IPS DF 6.9 (cell line): Measurements from ENCODE around the gene HOXB5.

ENCODE experiments used
- DNase-seq: peaks from one replicate; pipeline ENCODE4 v3.0.0-alpha.2; 2013; ENCODE audit warnings: low read depth, low spot score
- H3K27ac ChIP-seq: one replicate; pipeline ENCODE4 v1.5.1; 2013; ENCODE audit warnings: low read length, control low read depth
- H3K27me3 ChIP-seq: 2 replicates; pipeline ENCODE4 v1.6.1; 2013; ENCODE audit warnings: mild to moderate bottlenecking, low read length; ENCODE audit not compliant: control insufficient read depth, insufficient read depth
- H3K36me3 ChIP-seq: 2 replicates; pipeline ENCODE4 v1.6.1; 2013; ENCODE audit warnings: low read length; ENCODE audit not compliant: control insufficient read depth, insufficient read depth
- H3K4me1 ChIP-seq: 2 replicates; pipeline ENCODE4 v1.6.1; 2013; ENCODE audit warnings: low read length; ENCODE audit not compliant: control insufficient read depth, insufficient read depth
- H3K4me3 ChIP-seq: 2 replicates; pipeline ENCODE4 v1.5.1; 2013; ENCODE audit warnings: mild to moderate bottlenecking, low read length
- H3K9me3 ChIP-seq: 2 replicates; pipeline ENCODE4 v1.6.1; 2013; ENCODE audit warnings: low read length, inconsistent platforms; ENCODE audit not compliant: control insufficient read depth, insufficient read depth
- WGBS: extraction: QIAGEN DNeasy Blood & Tissue Kit; methylation state at CpG from one replicate; pipeline ENCODE4 v1.1.7; 2013; ENCODE audit warnings: mixed read lengths, missing lambda C conversion rate; ENCODE audit not compliant: insufficient read length, insufficient coverage; 5-methylcytosine and 5-hydroxymethylcytosine counted together

Gene HOXB5

DNA sequence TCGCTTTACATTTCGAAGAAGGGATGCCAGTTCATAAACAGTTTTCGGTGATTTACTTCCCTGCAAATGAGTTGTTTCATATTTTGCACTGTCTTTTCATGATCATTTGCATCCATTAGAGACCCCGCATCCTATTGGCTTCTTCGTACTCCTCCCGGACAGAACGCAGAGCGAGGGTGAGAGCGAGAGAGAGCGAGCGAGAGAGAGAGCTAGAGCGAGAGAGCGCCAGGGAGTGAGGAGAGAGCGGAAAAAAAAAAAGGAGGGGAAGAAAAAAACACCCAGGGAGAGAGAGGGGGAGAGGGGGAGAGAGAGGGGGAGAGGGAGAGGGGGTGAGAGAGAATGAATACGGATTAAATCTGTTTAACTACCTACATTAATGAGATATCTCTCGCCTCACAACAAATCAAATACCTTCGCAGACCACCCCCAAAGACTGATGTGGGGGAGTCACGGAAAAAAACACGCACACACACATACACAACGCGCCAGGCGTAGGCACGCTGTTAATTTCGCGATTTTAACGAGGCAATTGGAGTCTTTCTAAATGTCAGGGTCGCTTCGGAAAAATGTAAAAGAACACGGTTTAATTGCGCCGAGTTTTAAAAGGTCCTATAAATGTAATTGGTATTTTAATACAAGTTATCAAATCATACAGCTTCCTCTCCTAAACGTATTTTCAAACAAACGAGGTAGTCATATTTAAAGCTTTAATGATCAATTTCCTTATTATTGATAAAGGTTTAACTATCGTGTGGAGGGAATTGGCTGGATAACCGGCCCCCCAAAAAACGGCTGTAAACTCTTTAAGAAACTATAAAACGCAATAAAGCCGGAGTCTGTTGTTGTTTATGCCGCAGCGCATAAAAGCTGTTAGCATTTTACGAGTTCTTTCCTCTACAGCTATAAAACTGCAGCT lies 21.7 kb upstream of the HOXB5 start, which contains the start of gene HOXB8:
Gene HOXB8, minus strand, starts transcription at position 246 of the 916 bp plus-strand sequence. CDS start 588 bp downstream, outside the sequence.
- Histone ChIP-seq H3K4me3 (no peak within 1 kb of the TSS), H3K27ac (no peak within 1 kb of the TSS), H3K36me3 (no peaks in the 10 kb centered on the region), H3K27me3 (peaks cover 95% of the 10 kb centered on the region), H3K9me3 (no peaks in the 10 kb centered on the region), H3K4me1 (peaks cover 5% of the 10 kb centered on the region)
- DNase-seq = no peak
- WGBS = no CpG with 5 or more reads among the region's 41 CpGs

DNA sequence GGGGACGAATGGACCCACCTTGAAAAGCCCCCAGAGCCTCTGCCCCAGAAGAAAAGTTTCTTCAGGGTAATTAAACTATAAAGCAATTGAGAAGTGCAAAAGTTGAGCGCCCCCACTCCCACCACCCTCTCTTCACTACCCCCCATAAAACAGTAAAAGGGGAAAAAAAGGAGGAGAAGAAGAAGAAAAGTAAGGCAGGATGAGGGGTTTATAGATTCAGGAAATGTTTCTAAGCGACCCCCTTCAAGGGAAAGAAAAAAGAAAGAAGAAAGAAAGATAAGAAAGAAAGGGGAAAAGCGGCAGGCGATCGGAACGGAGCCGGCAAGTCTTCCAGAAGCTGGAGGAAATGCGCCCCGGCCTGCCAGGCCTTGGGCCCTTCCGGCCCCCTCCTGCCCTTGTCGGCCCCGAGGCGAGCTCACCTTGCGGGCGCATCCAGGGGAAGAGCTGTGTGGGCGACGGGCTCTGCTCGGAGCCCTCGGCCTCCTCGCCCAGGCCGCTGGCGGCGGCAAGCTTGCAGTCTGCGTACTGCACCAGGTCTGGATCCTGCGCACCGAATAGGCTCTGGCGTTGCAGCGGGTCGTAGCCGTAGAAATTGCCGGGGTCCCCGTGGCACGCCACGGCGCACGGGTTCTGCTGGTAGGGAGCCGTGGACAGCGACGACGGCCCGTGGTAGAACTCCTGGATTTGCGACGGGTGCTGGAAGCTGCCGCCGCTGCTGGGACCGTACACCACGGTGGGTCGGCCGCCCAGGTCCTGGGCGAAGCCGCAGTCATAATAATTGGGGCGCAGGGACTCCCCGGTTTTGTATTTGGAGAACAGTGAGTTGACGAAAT lies 20.5 kb upstream of the HOXB5 start:
- H3K27me3 ChIP-seq = peaks cover 95% of the 10 kb centered on the region
- no peak for DNase-seq
- no CpG with 5 or more reads among the region's 55 CpGs for WGBS

DNA sequence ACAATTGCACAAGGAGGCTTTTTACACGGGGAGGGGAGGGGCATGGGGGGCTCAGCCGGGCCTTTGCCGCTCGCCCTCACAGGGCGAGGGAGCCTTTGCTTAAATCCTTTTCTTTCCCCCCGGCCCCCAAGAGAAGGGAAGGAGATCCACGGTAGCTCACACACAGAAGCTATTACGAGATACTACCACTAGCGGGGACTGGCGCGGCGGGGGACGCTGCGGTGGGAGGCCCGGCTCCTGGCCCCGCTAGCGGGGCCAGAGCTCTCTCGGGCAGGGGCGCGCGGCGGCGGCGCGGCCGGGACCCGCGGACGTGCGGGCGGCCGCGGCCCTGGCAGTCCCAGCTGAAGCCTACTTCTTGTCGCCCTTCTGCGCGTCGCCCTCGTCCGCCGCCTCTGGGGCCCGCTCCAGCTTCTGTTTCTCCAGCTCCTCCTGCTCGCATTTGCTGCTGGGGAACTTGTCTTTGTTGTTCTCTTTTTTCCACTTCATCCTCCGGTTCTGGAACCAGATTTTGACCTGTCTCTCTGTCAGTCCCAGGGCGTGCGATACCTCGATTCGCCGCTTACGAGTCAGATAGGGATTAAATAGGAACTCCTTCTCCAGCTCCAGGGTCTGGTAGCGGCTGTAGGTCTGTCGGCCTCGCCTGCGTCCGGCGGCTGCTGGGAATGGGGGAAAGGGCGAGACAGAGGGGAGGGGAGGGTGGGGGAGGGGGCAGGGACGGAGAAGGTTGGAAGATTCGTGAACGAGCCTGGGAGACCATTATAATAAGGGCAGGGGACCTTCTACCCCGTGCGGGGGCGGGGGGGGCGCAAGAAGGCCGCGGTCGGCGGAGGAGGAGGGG lies 19.5 kb upstream of the HOXB5 start:
- Histone ChIP-seq H3K27me3 (peaks cover 95% of the 10 kb centered on the region), H3K4me3 (no peak overlapping the region), H3K4me1 (peaks cover 7% of the 10 kb centered on the region), H3K9me3 (no peaks in the 10 kb centered on the region), H3K27ac (no peak overlapping the region), H3K36me3 (no peaks in the 10 kb centered on the region)
- no CpG with 5 or more reads among the region's 67 CpGs for WGBS
- DNase-seq = no peak

More for the DNA sequence above, 20.5 kb upstream of the HOXB5 start:
- H3K4me3 ChIP-seq = no peak overlapping the region
- H3K9me3 ChIP-seq = no peaks in the 10 kb centered on the region
- H3K36me3 ChIP-seq = no peaks in the 10 kb centered on the region
- H3K4me1 ChIP-seq = peaks cover 7% of the 10 kb centered on the region
- H3K27ac ChIP-seq = no peak overlapping the region

DNA sequence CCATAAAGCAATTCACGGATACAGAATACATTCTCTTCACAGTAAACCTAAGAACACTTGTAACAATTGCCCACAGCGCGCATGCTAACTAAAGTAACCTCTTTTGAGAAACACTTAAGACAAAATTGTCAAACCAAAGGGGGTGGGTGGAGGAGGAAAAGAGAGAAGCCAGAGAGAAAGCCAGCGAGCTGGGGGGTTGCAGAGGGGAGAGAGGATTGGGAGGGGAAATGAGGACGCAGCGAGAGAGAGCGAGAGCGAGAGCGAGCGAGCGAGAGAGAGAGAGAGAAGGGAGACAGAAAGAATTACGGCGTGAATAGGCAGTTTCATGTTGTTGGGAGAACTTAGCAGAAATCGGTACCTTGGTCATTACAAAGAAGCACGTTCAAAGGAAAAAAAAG lies 18.9 kb upstream of the HOXB5 start:
- Histone ChIP-seq H3K4me1 (peaks cover 7% of the 10 kb centered on the region), H3K27ac (no peak overlapping the region), H3K36me3 (no peaks in the 10 kb centered on the region), H3K9me3 (no peaks in the 10 kb centered on the region), H3K4me3 (no peak overlapping the region), H3K27me3 (peaks cover 94% of the 10 kb centered on the region)
- DNase-seq = no peak
- WGBS = no CpG with 5 or more reads among the region's 15 CpGs

DNA sequence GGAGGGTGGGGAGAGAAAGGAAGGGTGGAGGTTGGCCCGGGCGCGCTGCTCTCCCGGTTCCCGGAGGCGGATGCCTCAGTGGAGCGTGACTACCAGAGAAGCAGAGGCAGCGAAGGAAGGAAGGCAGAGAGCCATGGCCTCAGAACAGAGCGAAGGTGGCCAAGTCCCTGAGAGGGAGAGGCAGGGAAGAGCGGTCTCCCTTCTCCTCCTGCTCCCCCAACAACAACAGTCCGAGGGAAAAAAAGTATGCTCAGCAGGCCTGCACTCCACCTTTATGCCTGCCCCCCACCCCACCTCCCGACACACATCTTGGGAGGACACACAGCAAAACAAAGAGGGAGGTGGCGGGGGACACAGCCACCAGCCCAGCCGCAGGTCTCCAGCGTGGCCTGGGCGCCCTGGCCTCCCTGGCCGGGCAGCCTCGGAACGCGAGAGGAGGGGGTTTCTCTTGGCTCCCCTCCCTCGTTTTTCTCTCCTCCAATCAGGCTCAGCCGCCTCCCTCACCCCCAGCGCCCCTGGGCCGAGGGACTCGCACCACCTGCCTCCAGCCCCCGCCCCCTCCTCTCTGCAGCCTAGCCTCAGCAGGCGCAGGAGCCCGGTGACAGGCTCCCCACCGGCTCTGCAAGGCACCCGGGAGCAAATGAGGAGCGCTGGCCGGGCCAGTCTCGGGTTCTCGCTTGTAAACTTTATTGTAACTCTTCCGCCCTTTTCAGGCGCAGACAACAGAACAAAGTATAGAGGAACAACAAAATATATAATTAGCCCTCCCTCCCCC lies 18.3 kb upstream of the HOXB5 start:
- no CpG with 5 or more reads among the region's 36 CpGs for WGBS
- H3K36me3 ChIP-seq = no peaks in the 10 kb centered on the region
- no peaks in the 10 kb centered on the region for H3K9me3 ChIP-seq
- DNase-seq = no peak
- peaks cover 7% of the 10 kb centered on the region for H3K4me1 ChIP-seq
- H3K27me3 ChIP-seq = peaks cover 94% of the 10 kb centered on the region
- no peak overlapping the region for H3K4me3 ChIP-seq
- no peak overlapping the region for H3K27ac ChIP-seq

DNA sequence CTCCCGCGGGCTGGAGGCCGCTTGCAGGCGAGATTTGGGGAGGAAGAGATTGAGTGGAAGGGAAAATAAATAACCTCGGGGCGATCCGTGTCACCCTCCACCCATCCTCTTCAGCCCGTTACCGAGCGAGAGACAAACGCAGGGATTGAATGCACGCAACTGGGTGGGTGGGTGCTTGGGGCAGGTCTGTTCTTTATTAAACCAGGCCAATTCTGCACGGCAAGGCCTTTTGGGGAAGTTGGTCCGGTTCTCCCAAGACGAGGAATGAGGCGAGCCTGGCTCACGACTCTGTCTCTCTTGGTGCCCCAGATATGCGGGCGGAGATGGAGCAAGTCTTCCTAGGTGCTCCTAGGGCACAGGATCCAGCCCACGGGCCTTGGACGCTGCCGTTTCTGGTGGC lies 17.6 kb upstream of the HOXB5 start:
- H3K4me3 ChIP-seq = no peak overlapping the region
- peaks cover 94% of the 10 kb centered on the region for H3K27me3 ChIP-seq
- no peak for DNase-seq
- peaks cover 7% of the 10 kb centered on the region for H3K4me1 ChIP-seq
- no CpG with 5 or more reads among the region's 22 CpGs for WGBS
- no peaks in the 10 kb centered on the region for H3K36me3 ChIP-seq
- H3K27ac ChIP-seq = no peak overlapping the region
- no peaks in the 10 kb centered on the region for H3K9me3 ChIP-seq

DNA sequence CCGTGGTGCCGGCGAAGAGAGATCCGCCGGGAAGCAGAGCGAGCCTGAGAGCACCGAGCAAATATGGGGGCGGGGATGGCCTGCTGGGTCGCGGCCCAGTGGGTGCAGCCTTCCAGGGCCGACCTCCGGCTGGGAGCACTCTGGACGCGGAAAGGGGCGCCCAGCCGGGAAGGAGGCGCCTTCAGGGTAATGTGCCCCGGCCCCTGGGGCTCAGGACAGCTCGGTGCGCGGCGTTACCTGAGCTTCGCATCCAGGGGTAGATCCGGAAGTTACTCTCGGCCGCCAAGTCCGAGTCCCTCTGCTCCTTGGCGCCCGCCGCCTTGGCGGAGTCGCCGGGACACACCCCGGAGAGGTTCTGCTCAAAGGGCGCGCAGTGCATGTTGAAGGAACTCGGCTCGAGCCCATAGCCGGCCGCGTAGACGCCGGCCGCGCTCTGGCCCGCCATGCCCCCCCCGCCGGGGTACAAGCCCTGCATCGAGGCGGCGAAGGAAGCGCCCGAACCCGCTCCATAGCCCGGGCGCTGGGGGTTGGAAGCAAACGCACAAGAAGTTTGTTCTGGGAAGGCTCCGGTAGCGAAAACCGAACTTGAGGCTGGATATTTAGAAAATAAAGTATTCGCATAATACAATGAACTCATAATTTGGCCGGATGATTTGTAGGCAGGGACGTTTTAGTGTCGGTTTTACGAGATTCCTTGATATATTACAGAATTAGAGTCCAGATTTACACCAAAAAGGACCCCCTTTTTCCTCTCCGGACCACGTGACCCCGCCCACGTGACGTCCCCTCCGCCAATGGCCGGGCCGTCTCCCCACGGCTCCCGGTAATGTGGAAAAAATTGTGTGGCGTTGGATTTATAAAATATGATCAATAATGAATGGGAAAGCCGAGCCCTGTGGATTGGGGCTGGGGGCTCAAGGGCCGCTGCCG lies 17.0 kb upstream of the HOXB5 start, which contains the start of gene HOXB7:
Gene HOXB7, minus strand, starts transcription at position 736 of the 930 bp plus-strand sequence. Its CDS starts 99 bp downstream, at position 637.
- H3K36me3 ChIP-seq = no peaks in the 10 kb centered on the region
- DNase-seq = no peak
- H3K27me3 ChIP-seq = peaks cover 94% of the 10 kb centered on the region
- H3K9me3 ChIP-seq = no peaks in the 10 kb centered on the region
- peaks cover 7% of the 10 kb centered on the region for H3K4me1 ChIP-seq
- WGBS = no CpG with 5 or more reads among the region's 79 CpGs
- H3K27ac ChIP-seq = no peak within 1 kb of the TSS
- no peak within 1 kb of the TSS for H3K4me3 ChIP-seq

DNA sequence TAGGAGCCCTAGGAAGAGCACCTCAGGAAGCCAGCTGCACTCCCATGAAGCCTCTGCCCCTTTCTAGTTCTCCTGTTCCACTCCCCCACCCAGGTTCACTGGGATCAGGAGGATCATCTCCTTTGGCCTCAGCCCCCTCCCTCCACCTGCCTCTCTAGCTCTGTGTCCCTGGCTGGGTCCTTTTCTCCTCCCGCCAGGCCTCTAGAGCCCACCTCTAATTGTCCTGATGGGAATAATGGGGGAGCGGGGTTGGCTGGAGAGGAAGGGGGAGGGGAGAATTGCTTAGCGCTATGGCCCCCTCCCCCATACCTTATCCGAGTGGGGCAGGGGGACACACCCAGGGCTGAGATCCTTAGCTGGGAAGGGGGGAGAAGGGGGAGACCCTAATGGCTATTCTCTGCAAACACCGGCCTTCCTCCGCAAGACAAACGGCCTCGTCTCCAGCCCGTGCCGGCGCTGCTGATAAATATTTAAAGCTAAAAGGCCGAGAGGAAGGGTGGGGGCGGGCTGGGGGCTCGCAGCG lies 16.2 kb upstream of the HOXB5 start:
- no peak for DNase-seq
- H3K27me3 ChIP-seq = peaks cover 94% of the 10 kb centered on the region
- no peaks in the 10 kb centered on the region for H3K9me3 ChIP-seq
- no CpG with 5 or more reads among the region's 15 CpGs for WGBS
- no peak overlapping the region for H3K27ac ChIP-seq
- H3K4me1 ChIP-seq = peaks cover 7% of the 10 kb centered on the region
- H3K4me3 ChIP-seq = no peak overlapping the region
- H3K36me3 ChIP-seq = no peaks in the 10 kb centered on the region

DNA sequence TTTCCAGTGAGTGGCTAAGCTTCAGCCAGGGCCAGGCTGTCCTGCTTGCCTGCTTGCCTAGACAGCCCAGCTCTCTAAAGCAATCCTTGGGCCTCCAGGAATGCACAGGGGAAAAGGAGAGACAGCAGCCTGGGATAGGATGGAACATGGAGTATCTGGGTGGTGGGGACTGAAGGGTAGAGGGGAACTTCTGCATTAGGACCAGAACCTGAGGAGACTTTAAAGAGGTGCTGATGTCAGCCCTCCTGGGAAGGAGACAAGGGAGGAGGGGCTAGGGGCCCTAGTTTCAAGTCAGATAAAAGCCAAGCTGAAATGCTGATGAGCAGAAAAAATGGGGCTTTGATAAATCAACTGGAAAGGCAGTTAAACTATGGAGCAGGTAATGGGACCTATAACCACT lies 15.5 kb upstream of the HOXB5 start:
- no peak overlapping the region for H3K4me3 ChIP-seq
- peaks cover 4% of the 10 kb centered on the region; the same call in 1 of the 2 replicates for H3K4me1 ChIP-seq
- no peak overlapping the region for H3K27ac ChIP-seq
- peaks cover 95% of the 10 kb centered on the region for H3K27me3 ChIP-seq
- DNase-seq = no peak
- H3K9me3 ChIP-seq = no peaks in the 10 kb centered on the region
- no peaks in the 10 kb centered on the region for H3K36me3 ChIP-seq
